ENCODE results near the gene POLR3G.

GRCh38 chr5:90494043-90494442 is 19.4 kb downstream of the POLR3G start:
- no peak for TF ChIP-seq CTCF (IDR thresholded peaks at IDR 0.05; ENCODE audit: low read depth, low read length)
- TF ChIP-seq EZH2phosphoT487 (IDR thresholded peaks at IDR 0.05; ENCODE audit: low read depth) = no peak
